GM13976 (cell line): ENCODE measurements around the gene LYRM4.

Experiments used
- DNase-seq: peaks from one replicate; pipeline ENCODE4 v3.0.0; 2012; ENCODE audit warnings: low spot score
- in situ Hi-C: fragments of 300-500 bp; cut with MboI; formaldehyde crosslinking; loops from one replicate; pipeline ENCODE4 v1.12.0; 2022; ENCODE audit warnings: low sequenced_read_pairs, mixed read lengths, inconsistent platforms; ENCODE audit not compliant: unreplicated experiment
- TF ChIP-seq, protein P1 (sequence below): IDR thresholded peaks from 2 replicates; pipeline ENCODE4 v1.5.1; 2012; ENCODE audit warnings: borderline replicate concordance, mild to moderate bottlenecking; ENCODE audit not compliant: insufficient read depth; ENCODE audit errors: extremely low read depth, missing control alignments, control extremely low read depth

LYRM4 gene

GRCh38 chr6:5162355-5162754 is 98.4 kb downstream of the LYRM4 start:
- in situ Hi-C loops: no loop called here
- TF ChIP-seq, protein P1, sequence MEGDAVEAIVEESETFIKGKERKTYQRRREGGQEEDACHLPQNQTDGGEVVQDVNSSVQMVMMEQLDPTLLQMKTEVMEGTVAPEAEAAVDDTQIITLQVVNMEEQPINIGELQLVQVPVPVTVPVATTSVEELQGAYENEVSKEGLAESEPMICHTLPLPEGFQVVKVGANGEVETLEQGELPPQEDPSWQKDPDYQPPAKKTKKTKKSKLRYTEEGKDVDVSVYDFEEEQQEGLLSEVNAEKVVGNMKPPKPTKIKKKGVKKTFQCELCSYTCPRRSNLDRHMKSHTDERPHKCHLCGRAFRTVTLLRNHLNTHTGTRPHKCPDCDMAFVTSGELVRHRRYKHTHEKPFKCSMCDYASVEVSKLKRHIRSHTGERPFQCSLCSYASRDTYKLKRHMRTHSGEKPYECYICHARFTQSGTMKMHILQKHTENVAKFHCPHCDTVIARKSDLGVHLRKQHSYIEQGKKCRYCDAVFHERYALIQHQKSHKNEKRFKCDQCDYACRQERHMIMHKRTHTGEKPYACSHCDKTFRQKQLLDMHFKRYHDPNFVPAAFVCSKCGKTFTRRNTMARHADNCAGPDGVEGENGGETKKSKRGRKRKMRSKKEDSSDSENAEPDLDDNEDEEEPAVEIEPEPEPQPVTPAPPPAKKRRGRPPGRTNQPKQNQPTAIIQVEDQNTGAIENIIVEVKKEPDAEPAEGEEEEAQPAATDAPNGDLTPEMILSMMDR: no peak
- no peak for DNase-seq

- TF ChIP-seq, protein P1: no peak
- DNase-seq: no peak
- in situ Hi-C loops: no loop called here
Observed at GRCh38 chr6:5160206-5160605, 100.5 kb downstream of the LYRM4 start.

DNA sequence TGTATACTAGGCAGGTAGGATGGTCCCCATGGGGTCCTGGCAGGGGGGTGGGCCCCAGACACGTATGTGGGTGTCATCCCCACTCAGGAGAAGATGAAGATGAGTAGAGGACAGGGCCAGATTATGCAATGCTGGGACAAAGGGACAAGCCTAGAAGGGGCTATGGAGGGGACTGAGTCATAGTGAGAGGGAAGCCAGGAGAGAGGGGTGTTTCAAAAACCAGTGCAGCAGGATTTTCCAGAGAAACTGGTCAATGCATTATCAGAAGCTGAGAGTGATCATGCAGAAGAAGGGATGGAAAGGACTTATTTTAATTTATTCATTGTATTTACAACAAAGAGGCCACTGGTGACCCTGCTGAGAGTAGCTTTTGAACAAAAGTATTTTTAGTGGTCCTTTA is 101.6 kb downstream of the LYRM4 start:
- TF ChIP-seq, protein P1: no peak
- in situ Hi-C loops: no loop called here
- no peak for DNase-seq

DNA sequence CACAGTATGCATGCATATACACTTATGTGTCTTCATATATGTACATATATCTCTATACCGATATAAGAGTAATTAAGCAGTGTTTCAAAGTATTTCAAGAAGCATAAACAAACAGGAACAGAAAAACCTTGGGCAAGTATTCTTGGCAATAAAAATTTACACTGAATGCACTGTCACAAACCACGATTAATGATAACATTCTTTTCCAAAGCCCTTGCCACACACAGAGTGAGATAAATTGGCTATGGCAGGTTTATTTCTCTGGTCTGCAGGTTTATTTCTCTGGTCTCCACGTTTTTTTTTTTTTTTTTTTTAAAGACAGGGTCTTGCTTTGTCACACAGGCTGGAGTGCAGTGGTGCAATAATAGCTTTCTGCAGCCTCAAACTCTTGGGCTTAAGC is 102.6 kb downstream of the LYRM4 start:
- in situ Hi-C loops: no loop called here
- TF ChIP-seq, protein P1: no peak
- no peak for DNase-seq

DNA sequence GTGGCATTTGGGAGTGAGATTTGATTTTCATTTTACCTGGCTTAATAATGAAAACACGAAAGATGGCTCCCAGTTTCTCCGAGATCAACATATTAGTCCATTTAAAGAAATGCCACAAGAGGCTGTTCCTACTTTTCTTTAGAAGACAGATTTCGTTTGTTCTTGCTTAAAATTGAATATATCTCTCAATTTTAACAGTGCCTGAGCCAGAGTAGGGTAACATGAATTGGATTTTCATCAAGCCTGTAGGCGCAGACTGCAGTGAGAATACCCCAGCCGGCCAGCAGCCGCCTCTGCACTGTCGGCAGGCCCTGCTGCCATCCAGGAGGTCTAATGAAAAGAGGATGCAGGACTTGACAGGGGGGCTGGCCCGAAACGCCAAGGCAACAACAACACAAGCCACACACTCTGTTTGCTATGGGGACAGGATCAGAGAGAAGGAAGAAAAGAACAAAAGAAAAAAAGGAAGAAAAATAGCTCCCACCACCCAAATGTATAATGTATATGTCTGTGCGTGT is 103.1 kb downstream of the LYRM4 start:
- TF ChIP-seq, protein P1: no peak
- DNase-seq: no peak
- in situ Hi-C loops: no loop called here

- DNase-seq: no peak
- in situ Hi-C loops: no loop called here
- TF ChIP-seq, protein P1: no peak
Observed at GRCh38 chr6:5156627-5157026, 104.1 kb downstream of the LYRM4 start.

GRCh38 chr6:5155906-5156305 is 104.8 kb downstream of the LYRM4 start:
- DNase-seq: no peak
- TF ChIP-seq, protein P1: no peak
- in situ Hi-C loops: no loop called here
